Measurements from ENCODE around the gene GPC3.

The GPC3 gene

DNA sequence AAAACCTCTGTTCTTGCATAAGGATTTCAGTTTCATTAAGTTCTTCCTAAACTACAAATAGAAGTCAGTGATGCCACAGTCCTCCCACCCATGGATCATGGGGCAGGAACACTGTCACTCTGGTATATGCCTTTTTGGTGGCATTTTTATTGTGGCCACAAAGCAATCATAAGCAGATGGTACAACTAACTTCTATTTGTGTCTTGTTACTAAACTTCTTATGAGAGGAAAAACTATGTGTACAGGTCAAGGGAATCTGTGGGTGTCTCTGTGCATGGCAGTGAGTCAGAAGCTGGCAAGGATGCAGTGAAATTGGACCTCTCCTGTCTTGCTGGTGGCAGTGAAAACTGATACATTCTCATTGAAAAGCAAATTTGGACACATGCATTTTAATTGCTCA is 325.1 kb downstream of the GPC3 start:
- in situ Hi-C loops (cut with MboI; ENCODE audit: low sequenced_read_pairs), result no loop called here

- in situ Hi-C loops (cut with MboI; ENCODE audit: low sequenced_read_pairs), result no loop called here
These were observed 327.0 kb downstream of the GPC3 start for GRCh38 chrX:133658293-133658911.

GRCh38 chrX:133655275-133656265 is 329.8 kb downstream of the GPC3 start:
- in situ Hi-C loops (cut with MboI; ENCODE audit: low sequenced_read_pairs), result no loop called here

DNA sequence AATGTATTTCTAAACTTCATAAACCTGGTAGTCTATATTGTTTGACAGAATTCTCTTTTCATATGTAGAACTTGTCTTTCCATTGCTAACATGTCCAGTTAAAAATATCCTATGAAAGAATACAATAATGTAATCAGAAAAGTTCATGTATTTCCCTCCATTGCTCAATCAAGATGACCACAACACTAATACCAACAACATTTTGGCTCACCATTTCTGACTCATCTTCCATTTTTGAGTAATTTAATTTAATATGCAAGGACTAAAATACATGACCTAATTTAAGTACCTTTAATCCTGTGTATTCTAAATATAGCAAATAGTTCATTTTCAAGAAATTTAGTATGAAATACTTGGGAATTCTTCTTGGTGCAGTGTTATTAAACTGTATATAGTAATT is 330.6 kb downstream of the GPC3 start:
- in situ Hi-C loops (cut with MboI; ENCODE audit: low sequenced_read_pairs), result no loop called here

- in situ Hi-C loops (cut with MboI; ENCODE audit: low sequenced_read_pairs), result no loop called here
These were observed 332.0 kb downstream of the GPC3 start for GRCh38 chrX:133653358-133653757.

DNA sequence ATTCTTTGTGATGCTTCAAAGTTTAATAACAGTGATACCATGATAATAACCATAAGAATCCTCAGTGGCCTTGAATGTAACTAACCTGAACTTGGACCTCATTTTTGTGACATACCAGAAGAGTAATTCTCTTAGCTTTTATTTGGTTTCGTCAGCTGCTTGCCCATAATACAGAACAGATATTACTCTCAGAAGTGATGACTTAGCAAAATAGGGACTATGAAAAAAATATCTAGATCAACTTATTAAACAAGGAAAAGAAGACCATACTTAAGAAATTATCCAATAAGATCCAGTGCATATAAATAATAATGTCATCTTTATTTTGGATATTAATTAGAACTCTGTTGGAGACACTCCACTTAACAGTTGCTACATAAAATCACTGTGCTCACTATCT is 333.2 kb downstream of the GPC3 start:
- in situ Hi-C loops (cut with MboI; ENCODE audit: low sequenced_read_pairs), result no loop called here

GRCh38 chrX:133650239-133650638 is 335.2 kb downstream of the GPC3 start:
- in situ Hi-C loops (cut with MboI; ENCODE audit: low sequenced_read_pairs), result no loop called here

- in situ Hi-C loops (cut with MboI; ENCODE audit: low sequenced_read_pairs), result no loop called here
These were observed 335.7 kb downstream of the GPC3 start for GRCh38 chrX:133649651-133650050.

DNA sequence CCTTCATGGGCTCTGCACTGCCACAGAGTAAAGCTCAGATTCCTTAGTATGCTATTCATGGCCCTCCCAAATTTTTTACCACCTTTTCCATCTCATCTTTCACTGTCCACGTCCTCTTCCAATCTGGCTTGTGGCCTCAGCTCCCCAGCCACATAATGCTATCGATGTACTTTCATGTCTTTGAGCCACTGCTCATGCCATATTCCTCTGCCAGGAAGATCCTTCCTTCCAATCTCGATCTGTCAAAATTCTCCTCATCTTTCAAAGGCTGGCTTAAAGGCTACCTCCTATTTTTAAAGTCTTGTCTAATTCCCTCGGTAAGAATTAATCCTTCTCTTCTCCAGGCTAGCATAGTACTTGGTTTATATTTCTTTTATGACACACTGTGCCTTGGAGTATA is 336.8 kb downstream of the GPC3 start:
- in situ Hi-C loops (cut with MboI; ENCODE audit: low sequenced_read_pairs), result no loop called here

- in situ Hi-C loops (cut with MboI; ENCODE audit: low sequenced_read_pairs), result no loop called here
These were observed 338.7 kb downstream of the GPC3 start for GRCh38 chrX:133646719-133647116.

GRCh38 chrX:133645977-133646718 is 339.2 kb downstream of the GPC3 start:
- in situ Hi-C loops (cut with MboI; ENCODE audit: low sequenced_read_pairs), result no loop called here

GRCh38 chrX:133645256-133645655 is 340.1 kb downstream of the GPC3 start:
- in situ Hi-C loops (cut with MboI; ENCODE audit: low sequenced_read_pairs), result no loop called here

- in situ Hi-C loops (cut with MboI; ENCODE audit: low sequenced_read_pairs), result no loop called here
These were observed 345.0 kb downstream of the GPC3 start for GRCh38 chrX:133640161-133641015.

GRCh38 chrX:133639726-133640125 is 345.7 kb downstream of the GPC3 start:
- in situ Hi-C loops (cut with MboI; ENCODE audit: low sequenced_read_pairs), result no loop called here

- in situ Hi-C loops (cut with MboI; ENCODE audit: low sequenced_read_pairs), result no loop called here
These were observed 347.1 kb downstream of the GPC3 start for GRCh38 chrX:133638285-133638684.

DNA sequence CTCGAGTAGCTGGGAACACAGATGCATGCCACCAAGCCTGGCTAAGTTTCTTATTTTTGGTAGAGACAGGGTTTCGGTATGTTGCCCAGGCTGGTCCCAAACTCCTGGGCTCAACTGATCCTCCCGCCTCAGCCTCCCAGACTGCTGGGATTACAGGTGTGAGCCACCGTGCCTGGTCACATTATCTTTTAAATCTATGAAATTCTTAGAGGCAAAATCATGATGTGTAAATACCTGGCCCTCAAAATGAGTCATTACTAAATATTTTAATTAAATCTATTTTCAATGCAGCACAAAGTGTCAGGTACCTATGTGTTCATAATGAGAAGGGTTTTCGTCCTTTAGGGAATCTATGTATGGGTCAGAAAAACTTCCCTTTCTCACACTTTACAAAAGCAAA is 347.6 kb downstream of the GPC3 start:
- in situ Hi-C loops (cut with MboI; ENCODE audit: low sequenced_read_pairs), result no loop called here

DNA sequence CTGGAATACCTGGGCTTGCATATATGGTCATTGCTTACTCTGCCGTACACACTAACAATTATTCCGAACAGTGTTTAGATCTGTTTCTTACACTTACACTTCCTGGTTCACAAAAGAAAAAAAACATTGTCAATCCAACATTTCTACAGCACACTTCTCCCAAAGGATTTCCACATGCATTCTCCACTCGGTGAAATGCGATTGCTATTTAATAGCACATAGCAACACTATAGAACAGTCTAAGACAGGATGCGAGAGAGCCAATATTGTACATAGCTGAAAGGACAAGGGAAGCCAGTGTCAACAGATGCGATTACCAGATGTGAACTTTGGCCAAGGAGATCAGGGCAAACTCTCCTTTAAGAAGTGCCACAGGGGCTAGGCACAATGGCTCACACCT is 349.4 kb downstream of the GPC3 start:
- in situ Hi-C loops (cut with MboI; ENCODE audit: low sequenced_read_pairs), result no loop called here

DNA sequence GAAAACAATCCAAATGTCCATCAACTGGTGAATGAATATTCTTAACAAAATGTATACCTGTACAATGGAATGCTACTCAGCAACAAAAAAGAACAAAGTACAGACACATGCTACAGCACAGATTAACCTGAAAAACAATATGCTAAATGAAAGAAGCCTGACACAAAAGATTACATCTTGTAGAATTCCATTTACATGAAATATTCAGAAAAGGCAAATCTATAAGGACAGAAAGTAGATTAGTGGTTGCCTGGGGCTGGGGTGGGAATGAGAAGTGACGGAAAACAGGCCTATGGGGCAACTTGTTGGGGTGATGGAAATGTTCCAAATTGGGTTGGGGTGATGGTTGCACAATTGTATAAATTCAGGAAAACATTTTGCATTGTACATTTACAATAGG is 351.0 kb downstream of the GPC3 start:
- in situ Hi-C loops (cut with MboI; ENCODE audit: low sequenced_read_pairs), result no loop called here

GRCh38 chrX:133633950-133634349 is 351.4 kb downstream of the GPC3 start:
- in situ Hi-C loops (cut with MboI; ENCODE audit: low sequenced_read_pairs), result no loop called here

GRCh38 chrX:133633162-133633561 is 352.2 kb downstream of the GPC3 start:
- in situ Hi-C loops (cut with MboI; ENCODE audit: low sequenced_read_pairs), result no loop called here

DNA sequence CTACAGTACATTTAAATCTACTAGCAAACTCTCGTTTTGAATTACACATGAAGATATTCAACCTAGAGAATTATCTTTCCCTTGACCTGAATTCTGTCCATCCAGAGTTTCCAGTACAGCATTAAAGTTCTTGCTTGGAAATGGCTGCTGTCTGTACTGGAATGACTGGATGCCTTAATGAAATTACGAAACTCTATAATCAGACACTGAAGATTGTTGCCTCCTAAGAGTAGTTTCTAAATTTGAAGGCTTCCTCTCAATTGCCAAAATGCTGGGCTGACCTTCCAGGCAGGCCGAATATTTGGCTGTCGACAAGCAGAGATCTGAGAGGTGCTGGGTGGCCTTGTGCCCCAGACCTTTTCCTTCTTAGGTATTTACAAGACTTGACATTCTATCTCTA is 355.0 kb downstream of the GPC3 start:
- in situ Hi-C loops (cut with MboI; ENCODE audit: low sequenced_read_pairs), result no loop called here

All from HL-60/S4 treated with retinoic acid at 250 ng/mL for 4 days and 3 days (cell line).